BLaER1 treated with 17β-estradiol and CSF1 and Interleukin-3, amounts not matched to agents 10 nM and 100 nM (cell line): ENCODE measurements around the gene GPR158.

Experiments used
- H3K27ac ChIP-seq, 11 experiments: shearing (Covaris generic); formaldehyde crosslinking; 2 replicates each; pipeline ENCODE4 v1.8.1; 2022
- H3K27me3 ChIP-seq, 11 experiments: shearing (Covaris generic); formaldehyde crosslinking; 2 replicates each; pipeline ENCODE4 v1.8.1; 2022
- H3K36me3 ChIP-seq, 11 experiments: shearing (Covaris generic); formaldehyde crosslinking; 2 replicates each; pipeline ENCODE4 v1.8.1; 2022
- H3K4me1 ChIP-seq, 10 experiments: shearing (Covaris generic); formaldehyde crosslinking; 2 replicates each; pipeline ENCODE4 v1.8.1; 2022
- H3K4me2 ChIP-seq, 11 experiments: shearing (Covaris generic); formaldehyde crosslinking; 2 replicates each; pipeline ENCODE4 v1.8.1; 2022
- H3K4me3 ChIP-seq, 10 experiments: shearing (Covaris generic); formaldehyde crosslinking; 2 replicates each; pipeline ENCODE4 v1.8.1; 2022
- H3K9ac ChIP-seq, 11 experiments: shearing (Covaris generic); formaldehyde crosslinking; 2 replicates each; pipeline ENCODE4 v1.8.1; 2022
- H3K9me3 ChIP-seq, 11 experiments: shearing (Covaris generic); formaldehyde crosslinking; replicated peaks in 1 of 11; 2 replicates each; pipeline ENCODE4 v1.8.1; 2022
- H4K20me1 ChIP-seq, 11 experiments: shearing (Covaris generic); formaldehyde crosslinking; 2 replicates each; pipeline ENCODE4 v1.8.1; 2022
- Cebpa-rat ChIP-seq, 11 experiments: shearing (Covaris generic); IDR thresholded peaks; 2 replicates each; pipeline ENCODE4 v1.8.1; 2022

Gene GPR158

GRCh38 chr10:25564351-25564750, 389.6 kb downstream of the GPR158 start:
- Histone ChIP-seq H3K27me3 (no peaks in the 10 kb centered on the region), H4K20me1 (no peaks in the 10 kb centered on the region), H3K4me1 (no peaks in the 10 kb centered on the region), H3K9me3 (no peaks in the 10 kb centered on the region), H3K9ac (no peak overlapping the region), H3K4me2 (no peak overlapping the region), H3K36me3 (no peaks in the 10 kb centered on the region), H3K4me3 (no peak overlapping the region), H3K27ac (no peak overlapping the region)
- no peak for TF ChIP-seq Cebpa-rat (IDR thresholded peaks at IDR 0.05)

- H3K9ac ChIP-seq = no peak overlapping the region
- H3K36me3 ChIP-seq = no peaks in the 10 kb centered on the region
- no peak overlapping the region for H3K4me3 ChIP-seq
- no peaks in the 10 kb centered on the region for H3K27me3 ChIP-seq
- no peak overlapping the region for H3K27ac ChIP-seq
- H3K4me1 ChIP-seq = no peaks in the 10 kb centered on the region
- H3K4me2 ChIP-seq = no peak overlapping the region
- H3K9me3 ChIP-seq = no peaks in the 10 kb centered on the region
- no peak for TF ChIP-seq Cebpa-rat (IDR thresholded peaks at IDR 0.05)
- no peaks in the 10 kb centered on the region for H4K20me1 ChIP-seq
Observed at GRCh38 chr10:25565570-25565969, 390.8 kb downstream of the GPR158 start.

- Histone ChIP-seq H4K20me1 (no peaks in the 10 kb centered on the region), H3K9ac (no peak overlapping the region), H3K9me3 (no peaks in the 10 kb centered on the region), H3K4me1 (no peaks in the 10 kb centered on the region), H3K27me3 (no peaks in the 10 kb centered on the region), H3K27ac (no peak overlapping the region), H3K4me3 (no peak overlapping the region), H3K36me3 (no peaks in the 10 kb centered on the region), H3K4me2 (no peak overlapping the region)
- no peak for TF ChIP-seq Cebpa-rat (IDR thresholded peaks at IDR 0.05)
Observed at GRCh38 chr10:25573316-25573715, 398.5 kb downstream of the GPR158 start.

GRCh38 chr10:25575343-25575742, 400.5 kb downstream of the GPR158 start:
- H3K4me2 ChIP-seq = no peak overlapping the region
- H3K27me3 ChIP-seq = no peaks in the 10 kb centered on the region
- no peaks in the 10 kb centered on the region for H3K4me1 ChIP-seq
- H4K20me1 ChIP-seq = no peaks in the 10 kb centered on the region
- no peak overlapping the region for H3K9ac ChIP-seq
- no peak for TF ChIP-seq Cebpa-rat (IDR thresholded peaks at IDR 0.05)
- no peak overlapping the region for H3K27ac ChIP-seq
- no peaks in the 10 kb centered on the region for H3K9me3 ChIP-seq
- no peaks in the 10 kb centered on the region for H3K36me3 ChIP-seq
- H3K4me3 ChIP-seq = no peak overlapping the region

GRCh38 chr10:25578061-25578460, 403.3 kb downstream of the GPR158 start:
- no peak for TF ChIP-seq Cebpa-rat (IDR thresholded peaks at IDR 0.05)
- no peaks in the 10 kb centered on the region for H3K4me1 ChIP-seq

GRCh38 chr10:25582961-25583360, 408.2 kb downstream of the GPR158 start:
- no peak overlapping the region for H3K4me3 ChIP-seq
- H4K20me1 ChIP-seq = no peaks in the 10 kb centered on the region
- H3K36me3 ChIP-seq = no peaks in the 10 kb centered on the region
- H3K4me1 ChIP-seq = no peaks in the 10 kb centered on the region
- no peak overlapping the region for H3K9ac ChIP-seq
- H3K27me3 ChIP-seq = no peaks in the 10 kb centered on the region
- no peak for TF ChIP-seq Cebpa-rat (IDR thresholded peaks at IDR 0.05)
- H3K9me3 ChIP-seq = peaks cover 28 to 38% (median 32%) of the 10 kb centered on the region in 11 experiments
- H3K27ac ChIP-seq = no peak overlapping the region
- no peak overlapping the region for H3K4me2 ChIP-seq

More at GRCh38 chr10:25578061-25578460, 403.3 kb downstream of the GPR158 start:
- H4K20me1 ChIP-seq = no peaks in the 10 kb centered on the region
- H3K27me3 ChIP-seq = no peaks in the 10 kb centered on the region
- no peaks in the 10 kb centered on the region for H3K36me3 ChIP-seq
- H3K4me2 ChIP-seq = no peak overlapping the region
- H3K9ac ChIP-seq = no peak overlapping the region
- peaks cover 0 to 6% (median 0%) of the 10 kb centered on the region in 11 experiments; a peak in 3 of 22 replicates for H3K9me3 ChIP-seq
- H3K4me3 ChIP-seq = no peak overlapping the region
- H3K27ac ChIP-seq = no peak overlapping the region

- no peaks in the 10 kb centered on the region for H4K20me1 ChIP-seq
- no peaks in the 10 kb centered on the region for H3K36me3 ChIP-seq
- H3K9me3 ChIP-seq = no peaks in the 10 kb centered on the region
- H3K27me3 ChIP-seq = no peaks in the 10 kb centered on the region
- H3K4me2 ChIP-seq = no peak overlapping the region
- H3K27ac ChIP-seq = no peak overlapping the region
- no peaks in the 10 kb centered on the region for H3K4me1 ChIP-seq
- no peak overlapping the region for H3K4me3 ChIP-seq
- no peak overlapping the region for H3K9ac ChIP-seq
- TF ChIP-seq Cebpa-rat (IDR thresholded peaks at IDR 0.05) = no peak
Observed at GRCh38 chr10:25600651-25601050, 425.9 kb downstream of the GPR158 start.

- Histone ChIP-seq H4K20me1 (no peaks in the 10 kb centered on the region), H3K27ac (no peak overlapping the region), H3K4me1 (no peaks in the 10 kb centered on the region), H3K9ac (no peak overlapping the region), H3K4me3 (no peak overlapping the region), H3K9me3 (no peaks in the 10 kb centered on the region), H3K36me3 (no peaks in the 10 kb centered on the region), H3K27me3 (no peaks in the 10 kb centered on the region), H3K4me2 (no peak overlapping the region)
- no peak for TF ChIP-seq Cebpa-rat (IDR thresholded peaks at IDR 0.05)
Observed at GRCh38 chr10:25604591-25604990, 429.8 kb downstream of the GPR158 start.

- no peaks in the 10 kb centered on the region for H4K20me1 ChIP-seq
- peaks cover 0 to 9% (median 5%) of the 10 kb centered on the region in 11 experiments; a peak in 4 of 22 replicates for H3K9me3 ChIP-seq
- no peaks in the 10 kb centered on the region for H3K27me3 ChIP-seq
- H3K4me3 ChIP-seq = no peak overlapping the region
- no peaks in the 10 kb centered on the region for H3K4me1 ChIP-seq
- TF ChIP-seq Cebpa-rat (IDR thresholded peaks at IDR 0.05) = no peak
- H3K9ac ChIP-seq = no peak overlapping the region
- no peaks in the 10 kb centered on the region for H3K36me3 ChIP-seq
- no peak overlapping the region for H3K4me2 ChIP-seq
- H3K27ac ChIP-seq = no peak overlapping the region
Observed at GRCh38 chr10:25614652-25615051, 439.9 kb downstream of the GPR158 start.

GRCh38 chr10:25615926-25616325, 441.1 kb downstream of the GPR158 start:
- TF ChIP-seq Cebpa-rat (IDR thresholded peaks at IDR 0.05) = no peak
- Histone ChIP-seq H4K20me1 (no peaks in the 10 kb centered on the region), H3K4me2 (no peak overlapping the region), H3K36me3 (no peaks in the 10 kb centered on the region), H3K9ac (no peak overlapping the region), H3K27ac (no peak overlapping the region), H3K9me3 (peaks cover 0 to 5% (median 0%) of the 10 kb centered on the region in 11 experiments; a peak in 3 of 22 replicates), H3K4me3 (no peak overlapping the region), H3K4me1 (no peaks in the 10 kb centered on the region), H3K27me3 (no peaks in the 10 kb centered on the region)
